HCEC 1CT (cell line): ENCODE data around the gene SH2D7.
A peak's percentile ranks its signal among the peaks of the same experiment; 100 is the strongest.
"Not testable (repeated sequence)": the region's sequence is repeated elsewhere in the genome, so short reads cannot be mapped to it uniquely, and the experiment has no call there.

Experiments
- DNase-seq: peaks from one replicate; pipeline ENCODE4 v3.0.0-alpha.2; 2017

SH2D7 gene

DNA sequence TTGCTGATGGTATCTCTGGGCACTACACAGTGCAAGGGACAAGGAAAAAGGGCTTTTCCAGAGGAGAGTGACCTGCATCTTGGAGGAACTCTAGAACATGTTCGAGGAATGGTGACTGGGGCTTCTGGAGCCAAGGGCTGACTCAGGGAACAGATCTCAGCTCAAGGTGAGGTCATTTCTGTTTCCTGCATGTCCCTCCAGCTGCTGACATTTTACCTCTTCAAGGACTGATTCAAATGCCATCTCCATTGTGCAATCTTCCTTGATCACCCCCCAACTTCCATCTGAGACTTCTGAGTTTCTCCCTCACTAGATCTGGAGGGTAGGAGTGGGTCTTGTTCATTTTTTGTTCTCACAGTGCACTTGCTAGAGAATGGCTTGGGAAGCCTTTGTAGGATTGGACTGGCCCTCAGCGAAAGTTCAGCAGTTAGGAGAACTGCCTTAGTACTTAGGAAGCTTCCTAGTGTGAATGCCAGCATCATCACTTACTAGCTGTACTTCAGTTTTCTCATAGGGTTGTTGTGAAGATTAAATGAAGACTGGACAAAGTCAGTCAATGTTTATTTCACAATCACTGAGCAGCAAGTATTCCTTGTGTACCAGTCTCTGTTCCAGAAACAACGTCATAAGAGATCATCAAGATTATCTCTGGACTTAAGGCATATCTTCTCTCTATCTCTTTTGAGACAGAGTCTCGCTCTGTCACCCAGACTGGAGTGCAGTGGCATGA lies 54.2 kb downstream of the SH2D7 start:
- no peak for DNase-seq

DNA sequence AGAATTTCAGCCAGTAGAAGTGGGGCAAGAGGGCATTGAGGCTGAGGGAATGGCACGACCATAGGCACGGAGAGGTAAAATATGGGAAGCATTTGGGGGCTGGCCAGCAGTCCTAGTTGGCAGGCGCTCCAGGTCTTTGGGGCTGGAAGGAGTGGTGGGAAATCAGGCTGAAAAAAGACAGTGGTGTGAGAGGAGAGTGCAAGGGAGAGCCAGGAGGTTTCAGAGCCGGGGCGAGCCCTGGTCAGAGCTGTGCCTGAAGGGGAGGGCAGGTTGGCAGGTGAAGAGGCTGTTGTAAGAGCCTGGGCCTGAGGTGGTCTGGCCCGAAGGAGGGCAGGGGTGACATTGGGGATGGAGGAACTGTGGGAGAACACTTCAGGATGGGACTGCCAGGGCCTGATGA lies 55.2 kb downstream of the SH2D7 start:
- DNase-seq, result no peak

- no peak for DNase-seq
Observed at GRCh38 chr15:78148392-78149067, 56.2 kb downstream of the SH2D7 start.

DNA sequence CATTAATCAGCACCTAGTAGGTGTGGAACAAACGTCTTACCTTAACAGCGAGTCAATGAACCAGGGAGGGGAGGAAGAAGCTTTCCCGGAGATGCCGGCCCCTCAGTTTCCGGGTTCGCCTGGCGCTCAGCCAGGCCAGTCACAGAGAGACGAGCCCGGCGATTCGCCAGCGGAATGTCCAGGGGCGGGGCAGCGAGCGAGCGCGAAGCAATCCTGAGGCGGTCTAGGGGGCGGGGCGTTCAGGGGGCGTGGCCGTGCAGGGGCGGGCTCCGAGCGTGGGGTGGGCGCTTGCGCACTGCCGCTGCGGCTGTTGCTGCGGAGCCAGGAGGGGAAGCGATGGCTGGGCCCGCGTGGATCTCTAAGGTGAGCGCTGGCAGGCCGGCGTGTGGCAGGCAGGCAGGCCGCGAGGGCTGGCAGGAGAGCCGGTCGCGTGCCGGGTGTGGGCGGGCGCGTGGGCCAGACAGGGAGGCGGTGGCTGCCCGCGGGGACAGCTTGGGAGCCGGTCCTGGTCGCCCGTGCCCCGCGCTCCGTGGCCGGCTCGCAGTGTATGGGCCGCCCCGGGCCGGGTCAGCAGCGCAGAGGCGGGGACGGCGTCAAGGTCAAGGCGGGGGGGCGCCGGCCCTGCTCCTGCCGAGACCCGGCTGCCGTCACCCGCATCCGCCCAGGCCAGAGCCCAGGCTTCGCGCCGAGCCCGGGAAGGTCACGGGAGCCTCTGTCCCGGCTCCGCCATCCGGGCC lies 56.9 kb downstream of the SH2D7 start, which contains the start of gene IDH3A:
Gene IDH3A, plus strand, starts transcription at position 295 of the 737 bp plus-strand sequence. Its CDS starts 42 bp downstream, at position 337.
- peak; percentile 94 for DNase-seq

- no peak for DNase-seq
Observed at GRCh38 chr15:78149805-78150751, 57.7 kb downstream of the SH2D7 start.

DNA sequence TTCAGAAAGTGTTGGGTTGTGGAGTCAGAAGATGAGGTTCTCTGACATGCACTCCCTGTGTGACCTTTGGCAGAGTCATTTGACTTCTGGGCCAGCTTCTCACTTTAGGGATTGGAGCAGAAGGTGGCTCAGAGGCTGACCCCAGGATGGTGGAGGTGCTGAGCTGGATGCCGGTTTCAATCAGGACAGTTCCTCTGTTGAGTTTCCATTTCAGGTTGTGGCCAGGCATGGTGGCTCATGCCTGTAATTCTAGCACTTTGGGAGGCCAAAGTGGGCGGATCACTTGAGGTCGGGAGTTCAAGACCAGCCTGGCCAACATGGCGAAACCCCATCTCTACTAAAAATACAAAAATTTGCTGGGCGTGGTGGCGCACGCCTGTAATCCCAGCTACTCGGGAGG lies 58.7 kb downstream of the SH2D7 start:
- not testable (repeated sequence) for DNase-seq
